GM12873 (cell line): ENCODE data around the gene VSIG10.

Source experiments
- CTCF ChIP-seq: IDR thresholded peaks from 2 replicates; pipeline ENCODE4 v1.5.1; 2012; ENCODE audit warnings: low read depth, mild to moderate bottlenecking, moderate library complexity, low read length, control low read depth; ENCODE audit not compliant: insufficient read depth; ENCODE audit errors: missing control alignments

VSIG10 gene

GRCh38 chr12:118124333-118124874 lies 20.6 kb upstream of the VSIG10 start:
- TF ChIP-seq CTCF: no peak

- TF ChIP-seq CTCF: no peak
Measured at GRCh38 chr12:118122264-118122663, 18.5 kb upstream of the VSIG10 start.

- peak; percentile 69 for TF ChIP-seq CTCF
Measured at GRCh38 chr12:118120579-118121363, 17.0 kb upstream of the VSIG10 start.

- no peak for TF ChIP-seq CTCF
Measured at GRCh38 chr12:118119449-118119879, 15.7 kb upstream of the VSIG10 start.

- TF ChIP-seq CTCF: no peak
Measured at GRCh38 chr12:118109088-118109487, 5.3 kb upstream of the VSIG10 start.

- no peak for TF ChIP-seq CTCF
Measured at GRCh38 chr12:118107694-118108093, 3.9 kb upstream of the VSIG10 start.

GRCh38 chr12:118107011-118107410 lies 3.2 kb upstream of the VSIG10 start:
- no peak for TF ChIP-seq CTCF
